GM18511 (cell line): ENCODE data around the gene SVOP.

Experiments used
- ATAC-seq: cut with Tn5 transposase; IDR thresholded peaks from one replicate; pipeline ENCODE4 v1.9.1; 2021; ENCODE audit warnings: mild to moderate bottlenecking, moderate library complexity; ENCODE audit not compliant: unreplicated experiment

Gene SVOP

DNA sequence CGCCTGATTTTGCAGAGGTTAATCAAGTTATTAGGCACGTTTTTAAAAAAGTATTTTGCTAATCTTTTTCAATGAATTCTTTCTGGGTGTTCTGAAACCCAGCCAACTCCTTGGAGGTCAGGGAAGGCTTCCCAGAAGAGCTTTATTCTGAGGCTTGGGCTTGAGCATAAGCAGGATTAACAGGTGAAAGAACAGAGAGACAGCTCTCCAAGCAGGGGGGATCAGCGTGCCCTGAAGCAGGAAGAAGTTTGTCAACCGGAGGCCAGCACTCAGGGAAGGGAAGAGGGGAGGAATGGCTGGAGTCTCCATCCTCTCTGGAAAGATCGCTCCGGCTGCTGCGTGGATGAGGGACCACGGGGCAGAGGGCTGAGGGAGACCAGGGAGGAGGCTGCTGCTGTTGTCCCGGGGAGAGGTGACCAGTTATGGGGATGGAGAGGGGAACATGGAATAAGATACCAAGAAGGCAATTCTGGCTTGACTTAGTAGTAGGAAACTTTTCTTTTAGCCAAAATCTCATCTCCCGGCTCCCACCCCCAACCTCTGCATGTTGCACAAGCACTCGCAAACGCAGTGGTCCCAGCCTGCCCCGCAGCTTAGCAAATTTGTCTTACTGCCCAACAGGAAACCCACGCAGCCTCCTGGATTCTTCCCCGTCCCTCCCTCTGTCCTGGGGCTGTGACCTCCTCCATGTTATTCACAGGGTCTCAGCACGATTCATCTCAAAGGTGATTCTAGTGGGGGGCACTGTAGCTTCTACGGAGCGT lies 162.4 kb downstream of the SVOP start:
- ATAC-seq = no peak
